H1 (cell line): ENCODE data around the gene KLHL18. TPM values are rescaled to one million over a fixed set of nuclear protein-coding genes. Genes with fewer than 3 reads are reported as not detected.

Experiments used
- SIN3A ChIP-seq, 2 experiments: IDR thresholded peaks in 1 of 2; conservative IDR thresholded peaks in 1 of 2; 2 replicates each; pipeline ENCODE4 v1.6.1; 2011 to 2012; ENCODE audit warnings: low read length in 2 of 2, improper control_type of control experiment in 1 of 2, low read depth in 1 of 2, mild to moderate bottlenecking in 1 of 2
- SP4 ChIP-seq: IDR thresholded peaks from 2 replicates; pipeline ENCODE4 v1.6.1; 2012; ENCODE audit warnings: low read length, inconsistent platforms
- polyA plus RNA-seq, 7 experiments: library from polyadenylated mRNA; depleted of rRNA in 3 of 7; stranded (reverse) in 5 of 7; unstranded in 2 of 7; fragments of >200 nt in 5 of 7; fragments of 200-250 nt in 2 of 7; gene quantifications; 1 replicate in 5 of 7; 2 replicates in 1 of 7; 4 replicates in 1 of 7; pipeline versions ENCODE4 v1.2.1 to v1.2.3, GENCODE V29; 2011 to 2013; ENCODE audit warnings: missing spikeins in 2 of 7, mixed read lengths in 2 of 7
- total RNA-seq: library from RNA; stranded (reverse); fragmentation: NEBNext Ultra II Directional; extraction: Animal tissue kit (Norgen Biotek cat#: 25700); gene quantifications from 2 replicates; pipeline ENCODE4 v1.2.1, GENCODE V29; 2021

The KLHL18 gene
- total and polyA plus RNA-seq, 2 of the 8 experiments (the other 6 are each of a cell fraction or from before 2014, with no cell fraction given) = 19.9 to 31.7 TPM

DNA sequence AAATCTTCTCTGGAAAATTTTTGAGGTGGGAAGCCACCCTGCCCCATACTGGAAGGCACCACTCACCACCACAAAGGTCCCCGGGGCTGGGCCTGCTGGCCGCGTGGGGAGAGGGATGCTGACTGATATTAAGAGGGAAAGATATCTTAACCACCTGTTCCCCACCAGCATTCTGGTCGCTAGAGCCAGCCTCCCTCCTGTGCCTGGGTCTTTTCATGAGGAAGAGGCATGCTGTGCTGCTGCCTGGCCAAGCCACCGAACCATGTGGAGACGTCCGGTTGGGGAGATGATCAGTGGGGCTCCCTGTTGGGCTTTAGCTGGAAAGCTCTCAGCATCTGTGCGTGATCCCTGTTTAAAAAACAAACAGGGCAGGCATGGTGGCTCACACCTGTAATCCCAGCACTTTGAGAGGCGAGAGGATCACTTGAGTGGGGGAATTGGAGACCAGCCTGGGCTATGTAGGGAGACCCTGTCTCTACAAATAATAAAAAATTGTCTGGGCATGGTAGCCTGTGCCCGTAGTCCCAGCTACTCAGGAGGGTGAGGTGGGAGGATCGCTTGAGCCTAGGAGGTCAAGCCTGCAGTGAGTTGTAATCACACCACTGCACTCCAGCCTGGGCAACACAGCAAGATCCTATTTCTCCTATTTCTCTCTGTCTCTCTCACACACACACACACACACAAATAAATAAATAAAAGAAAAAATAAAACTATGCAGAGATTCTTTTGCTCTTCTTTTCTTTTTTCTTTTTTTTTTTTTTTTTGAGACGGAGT, 1.0 kb downstream of the KLHL18 start (continued):
- TF ChIP-seq SP4 (no peak), SIN3A (conservative IDR thresholded peaks at IDR 0.05 in 1 of 2, IDR thresholded peaks at IDR 0.05 in 1 of 2; ENCODE audit: low read depth in 1 of 2, low read length in 2 of 2) (no peak)
- TF ChIP-seq, all 59 proteins: peak for 4
